Endothelial cell of umbilical vein (primary cell): ENCODE measurements around the gene MINK1. TPM values are rescaled to one million over a fixed set of nuclear protein-coding genes. Genes with fewer than 3 reads are reported as not detected.

Experiments used
- BruUV-seq: library from RNA; stranded (reverse); fragments of 400-500 nt; replicated peaks from 2 replicates; lab custom pipeline; 2021; lab: Mats Ljungman, UMichigan
- CTCF ChIA-PET: fragments of 300-600, 350-600 bp; sonication (Branson Sonifier 250); formaldehyde crosslinking; loops from one replicate; lab custom pipeline; 2021; ENCODE audit warnings: antibody characterized with exemption, inconsistent platforms; lab: Charles Lee
- POLR2A ChIA-PET: fragments of 300-600, 350-600 bp; sonication (Branson Sonifier 250); formaldehyde crosslinking; loops from one replicate; lab custom pipeline; 2021; ENCODE audit warnings: antibody characterized with exemption, inconsistent platforms; lab: Charles Lee
- DNase-seq: peaks from one replicate; pipeline ENCODE4 v3.0.0-alpha.2; 2011; ENCODE audit warnings: low read depth, low spot score
- FAIRE-seq: peaks from 2 replicates; lab custom pipeline; 2011; peaks lifted over from hg19 to GRCh38; lab: Jason Lieb, UNC
- H2AFZ ChIP-seq: 2 replicates; pipeline ENCODE4 v1.6.0; 2012; ENCODE audit warnings: low read depth, low read length, control low read depth, inconsistent platforms
- H3K27ac ChIP-seq: 2 replicates; pipeline ENCODE4 v1.5.1; 2011; ENCODE audit warnings: low read depth, mild to moderate bottlenecking, control low read depth, low read length, moderate library complexity; ENCODE audit not compliant: insufficient read depth
- H3K27me3 ChIP-seq, 2 experiments: 2 replicates each; pipeline versions ENCODE4 v1.6.0 to v1.6.1; 2011; ENCODE audit warnings: low read length in 2 of 2, mixed read lengths in 1 of 2; ENCODE audit not compliant: control insufficient read depth in 2 of 2, insufficient read depth in 2 of 2
- H3K36me3 ChIP-seq, 2 experiments: 2 replicates in 1 of 2; 3 replicates in 1 of 2; pipeline ENCODE4 v1.5.1; 2011; ENCODE audit warnings: low read length in 2 of 2, mild to moderate bottlenecking in 1 of 2, moderate library complexity in 1 of 2; ENCODE audit not compliant: control insufficient read depth in 2 of 2, insufficient read depth in 2 of 2; ENCODE audit errors: extremely low read depth in 1 of 2
- H3K4me1 ChIP-seq: 3 replicates; pipeline ENCODE4 v1.5.1; 2011; ENCODE audit warnings: mild to moderate bottlenecking, low read length; ENCODE audit not compliant: control insufficient read depth, insufficient read depth; ENCODE audit errors: extremely low read depth
- H3K4me2 ChIP-seq: 2 replicates; pipeline ENCODE4 v1.6.1; 2011; ENCODE audit warnings: low read length, control low read depth, mixed read lengths; ENCODE audit not compliant: insufficient read depth
- H3K4me3 ChIP-seq, 3 experiments: fragments of 200-600 bp in 1 of 3; sonication (generic), shearing (Covaris generic) in 1 of 3; replicated peaks in 1 of 3; 2 replicates each; pipeline ENCODE4 v1.5.1; 2011 to 2016; ENCODE audit warnings: control low read depth in 3 of 3, low read length in 3 of 3, mild to moderate bottlenecking in 2 of 3, inconsistent platforms in 1 of 3, low read depth in 1 of 3, moderate library complexity in 1 of 3; ENCODE audit not compliant: insufficient read depth in 1 of 3
- H3K79me2 ChIP-seq: 2 replicates; pipeline ENCODE4 v1.6.0; 2012; ENCODE audit warnings: low read length, inconsistent platforms; ENCODE audit not compliant: control insufficient read depth, insufficient read depth
- H3K9ac ChIP-seq: replicated peaks from 2 replicates; pipeline ENCODE3; 2011; ENCODE audit warnings: low read length, control low read depth; ENCODE audit not compliant: insufficient read depth; ENCODE audit errors: extremely low read depth
- H3K9me1 ChIP-seq: replicated peaks from 3 replicates; pipeline ENCODE4 v1.6.0; 2011; ENCODE audit warnings: mild to moderate bottlenecking, low read length; ENCODE audit not compliant: control insufficient read depth, insufficient read depth; ENCODE audit errors: extremely low read depth
- H3K9me3 ChIP-seq: replicated peaks from 2 replicates; pipeline ENCODE4 v1.5.1; 2012; ENCODE audit warnings: low read length, inconsistent platforms; ENCODE audit not compliant: control insufficient read depth, insufficient read depth
- H4K20me1 ChIP-seq: replicated peaks from 2 replicates; pipeline ENCODE3; 2011; ENCODE audit warnings: mild to moderate bottlenecking, low read length; ENCODE audit not compliant: control insufficient read depth, insufficient read depth; ENCODE audit errors: extremely low read depth
- EZH2 ChIP-seq: IDR thresholded peaks from 2 replicates; pipeline ENCODE4 v1.6.1; 2012; ENCODE audit warnings: borderline replicate concordance, low read depth, mild to moderate bottlenecking, moderate library complexity, low read length, inconsistent platforms; ENCODE audit not compliant: severe bottlenecking
- FOS ChIP-seq: IDR thresholded peaks from 2 replicates; pipeline ENCODE4 v1.6.1; 2011; ENCODE audit warnings: mild to moderate bottlenecking, low read length, moderate library complexity, borderline replicate concordance; ENCODE audit not compliant: insufficient read depth
- GATA2 ChIP-seq: IDR thresholded peaks from 2 replicates; pipeline ENCODE4 v1.7.0; 2011; ENCODE audit warnings: low read depth, mild to moderate bottlenecking, moderate library complexity, mixed read lengths, low read length; ENCODE audit not compliant: insufficient read length, insufficient read depth
- JUN ChIP-seq: IDR thresholded peaks from 2 replicates; pipeline ENCODE4 v1.6.1; 2011; ENCODE audit warnings: borderline replicate concordance, low read depth; ENCODE audit not compliant: insufficient read length, insufficient read depth
- MYC ChIP-seq: IDR thresholded peaks from one replicate; pipeline ENCODE4 v1.6.1; 2011; ENCODE audit warnings: mild to moderate bottlenecking, low read depth, low read length
- POLR2A ChIP-seq: IDR thresholded peaks from 2 replicates; pipeline ENCODE4 v1.6.1; 2012; ENCODE audit warnings: low read depth, mild to moderate bottlenecking, control low read depth, low read length
- POLR2AphosphoS5 ChIP-seq: IDR thresholded peaks from 2 replicates; pipeline ENCODE4 v1.6.1; 2012; ENCODE audit warnings: low read depth, mild to moderate bottlenecking, control low read depth, low read length, moderate library complexity; ENCODE audit not compliant: insufficient read depth
- dilution Hi-C: fragments of 300-500 bp; cut with MboI; formaldehyde crosslinking; loops from one replicate; pipeline ENCODE4 v1.15.0; 2019; ENCODE audit warnings: low sequenced_read_pairs; ENCODE audit not compliant: extremely low pct_ligation_motif_present
- intact Hi-C: fragments of 100-400 bp; cut with micrococcal nuclease; formaldehyde crosslinking; loops from one replicate; pipeline ENCODE4 v1.10.0; 2022
- polyA plus RNA-seq, 4 experiments: library from polyadenylated mRNA; depleted of rRNA in 3 of 4; stranded (reverse) in 3 of 4; unstranded in 1 of 4; fragments of >200 nt; gene quantifications; 2 replicates each; pipeline versions ENCODE4 v1.2.1 to v1.2.3, GENCODE V29; 2011 to 2012; ENCODE audit warnings: missing spikeins in 1 of 4
- total RNA-seq: library from RNA; stranded (reverse); gene quantifications from 2 replicates; pipeline ENCODE4 v1.2.3, GENCODE V29; 2021
- TF ChIP-seq, protein P1 (sequence below), 2 donors: IDR thresholded peaks; 1 replicate in 1 of 2; 2 replicates in 1 of 2; pipeline ENCODE4 v1.5.1; 2011; ENCODE audit warnings: low read length in 2 of 2, mild to moderate bottlenecking in 2 of 2, moderate library complexity in 2 of 2, control low read depth in 1 of 2, inconsistent platforms in 1 of 2, low read depth in 1 of 2; ENCODE audit not compliant: insufficient read depth in 1 of 2; ENCODE audit errors: extremely low read depth in 1 of 2
- TF ChIP-seq, protein P2 (sequence below): IDR thresholded peaks from 2 replicates; pipeline ENCODE4 v1.6.1; 2011; ENCODE audit not compliant: insufficient read depth, insufficient read length

The MINK1 gene
- total and polyA plus RNA-seq, 2 donors (not counting 3 experiments of a cell fraction or from before 2014, with no cell fraction given) = 53.6 to 89.4 TPM

DNA sequence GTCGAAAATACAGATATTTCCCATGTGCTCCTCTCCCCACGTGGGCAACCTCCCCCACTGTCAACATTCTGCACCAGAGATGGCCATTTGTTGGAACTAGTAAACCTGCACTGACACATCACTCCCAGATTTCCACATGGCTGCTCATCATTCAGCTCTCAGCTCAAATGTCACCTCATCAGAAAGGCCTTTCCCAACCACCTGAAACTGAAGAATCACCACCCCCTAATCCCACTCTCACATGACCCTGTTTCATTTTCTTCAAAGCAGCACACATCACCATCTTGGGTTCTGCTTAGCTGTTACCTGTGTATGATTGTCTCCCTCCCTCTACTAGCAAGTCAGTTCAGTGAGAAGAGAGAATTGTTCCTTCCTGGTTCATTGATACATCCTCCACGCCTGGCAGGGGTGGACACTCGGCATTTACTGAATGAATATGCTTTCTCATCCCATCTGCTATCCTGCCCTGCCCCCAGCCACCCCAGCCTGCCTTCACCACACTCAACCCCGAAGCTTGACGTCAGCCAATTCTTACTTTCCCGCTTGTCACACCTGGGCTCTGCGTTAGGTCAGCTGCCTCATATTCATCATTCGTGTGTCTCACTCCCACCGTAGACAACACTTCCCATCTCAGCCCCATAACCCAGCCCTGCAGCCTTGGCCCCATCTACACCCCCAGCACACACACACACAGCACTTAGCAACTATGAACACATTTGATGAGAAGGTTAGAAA, 32.5 kb upstream of the MINK1 start:
- intact Hi-C loops = no loop called here
- Histone ChIP-seq H3K4me2 (no peak overlapping the region), H4K20me1 (no peaks in the 10 kb centered on the region), H3K36me3 (peaks cover 7 to 15% of the 10 kb centered on the region in 2 experiments), H2AFZ (no peak overlapping the region), H3K4me3 (no peak overlapping the region), H3K27me3 (no peaks in the 10 kb centered on the region), H3K4me1 (peaks cover 2% of the 10 kb centered on the region), H3K9me1 (no peaks in the 10 kb centered on the region), H3K9me3 (no peaks in the 10 kb centered on the region), H3K79me2 (peaks cover 13% of the 10 kb centered on the region), H3K9ac (no peak overlapping the region), H3K27ac (no peak overlapping the region)
- TF ChIP-seq MYC (no peak), FOS (no peak), EZH2 (no peak), GATA2 (no peak), POLR2A (no peak), JUN (no peak), POLR2AphosphoS5 (no peak)
- TF ChIP-seq, protein P1, sequence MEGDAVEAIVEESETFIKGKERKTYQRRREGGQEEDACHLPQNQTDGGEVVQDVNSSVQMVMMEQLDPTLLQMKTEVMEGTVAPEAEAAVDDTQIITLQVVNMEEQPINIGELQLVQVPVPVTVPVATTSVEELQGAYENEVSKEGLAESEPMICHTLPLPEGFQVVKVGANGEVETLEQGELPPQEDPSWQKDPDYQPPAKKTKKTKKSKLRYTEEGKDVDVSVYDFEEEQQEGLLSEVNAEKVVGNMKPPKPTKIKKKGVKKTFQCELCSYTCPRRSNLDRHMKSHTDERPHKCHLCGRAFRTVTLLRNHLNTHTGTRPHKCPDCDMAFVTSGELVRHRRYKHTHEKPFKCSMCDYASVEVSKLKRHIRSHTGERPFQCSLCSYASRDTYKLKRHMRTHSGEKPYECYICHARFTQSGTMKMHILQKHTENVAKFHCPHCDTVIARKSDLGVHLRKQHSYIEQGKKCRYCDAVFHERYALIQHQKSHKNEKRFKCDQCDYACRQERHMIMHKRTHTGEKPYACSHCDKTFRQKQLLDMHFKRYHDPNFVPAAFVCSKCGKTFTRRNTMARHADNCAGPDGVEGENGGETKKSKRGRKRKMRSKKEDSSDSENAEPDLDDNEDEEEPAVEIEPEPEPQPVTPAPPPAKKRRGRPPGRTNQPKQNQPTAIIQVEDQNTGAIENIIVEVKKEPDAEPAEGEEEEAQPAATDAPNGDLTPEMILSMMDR (IDR thresholded peaks at IDR 0.05; ENCODE audit: extremely low read depth in 1 of 2, insufficient read depth in 1 of 2, low read depth in 1 of 2, low read length in 2 of 2) = no peak
- TF ChIP-seq, protein P2, sequence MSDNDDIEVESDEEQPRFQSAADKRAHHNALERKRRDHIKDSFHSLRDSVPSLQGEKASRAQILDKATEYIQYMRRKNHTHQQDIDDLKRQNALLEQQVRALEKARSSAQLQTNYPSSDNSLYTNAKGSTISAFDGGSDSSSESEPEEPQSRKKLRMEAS = no peak
- CTCF ChIA-PET = interaction anchor here (0.7 to 1.7 kb wide), 3 partner anchors 10 to 91 kb away, joined by 3 to 12 read pairs (median 5); partner anchors contain the start of gene GLTPD2
- FAIRE-seq = no peak
- POLR2A ChIA-PET = no interaction called here
- no peak for DNase-seq
- no TSS peak for BruUV-seq
- dilution Hi-C loops = no loop called here
